ENCODE results near the gene MTUS2.

GRCh38 chr13:28942906-28943305, 122.8 kb downstream of the MTUS2 start:
- TF ChIP-seq CTCF (IDR thresholded peaks at IDR 0.05 in 8 of 11, conservative IDR thresholded peaks at IDR 0.05 in 3 of 11) (no peak), POLR2AphosphoS5 (IDR thresholded peaks at IDR 0.05) (no peak)
